Parathyroid adenoma (tissue), 2 donors: ENCODE data around the gene NETO1.

Experiments
- H2AFZ ChIP-seq: fragments of 300-600 bp; sonication (generic); one replicate; pipeline ENCODE4 v1.7.0; 2017; ENCODE audit warnings: antibody characterized with exemption, mild to moderate bottlenecking
- H3K27ac ChIP-seq: fragments of 300-600 bp; sonication (generic); one replicate; pipeline ENCODE4 v1.7.0; 2017
- H3K27me3 ChIP-seq: fragments of 300-600 bp; sonication (generic); one replicate; pipeline ENCODE4 v1.7.0; 2017; ENCODE audit warnings: low read length; ENCODE audit not compliant: control insufficient read depth, insufficient read depth
- H3K36me3 ChIP-seq: fragments of 300-600 bp; sonication (generic); one replicate; pipeline ENCODE4 v1.7.0; 2017; ENCODE audit warnings: low read length; ENCODE audit not compliant: control insufficient read depth, insufficient read depth
- H3K4me1 ChIP-seq: fragments of 300-600 bp; sonication (generic); one replicate; pipeline ENCODE4 v1.7.0; 2017; ENCODE audit warnings: control low read depth
- H3K4me2 ChIP-seq: fragments of 300-600 bp; sonication (generic); one replicate; pipeline ENCODE4 v1.7.0; 2017; ENCODE audit warnings: low read length
- H3K4me3 ChIP-seq: fragments of 300-600 bp; sonication (generic); one replicate; pipeline ENCODE4 v1.7.0; 2017; ENCODE audit warnings: low read depth, low read length
- H3K79me2 ChIP-seq: fragments of 300-600 bp; sonication (generic); one replicate; pipeline ENCODE4 v1.7.0; 2017; ENCODE audit warnings: control low read depth
- H3K9ac ChIP-seq: fragments of 300-600 bp; sonication (generic); one replicate; pipeline ENCODE4 v1.7.0; 2017; ENCODE audit warnings: mild to moderate bottlenecking
- H3K9me3 ChIP-seq: fragments of 300-600 bp; sonication (generic); one replicate; pipeline ENCODE4 v1.7.0; 2017; ENCODE audit warnings: low read length; ENCODE audit not compliant: control insufficient read depth
- CTCF ChIP-seq: fragments of 300-600 bp; sonication (generic); IDR thresholded peaks from one replicate; pipeline ENCODE4 v1.7.0; 2017; ENCODE audit warnings: antibody characterized with exemption, mild to moderate bottlenecking
- donor health status: primary hyperparathyroidism.

Gene NETO1

GRCh38 chr18:72799106-72799505 is 68.7 kb downstream of the NETO1 start:
- Histone ChIP-seq H2AFZ (no peak overlapping the region), H3K4me2 (no peak overlapping the region), H3K27me3 (no peaks in the 10 kb centered on the region), H3K4me3 (no peak overlapping the region), H3K27ac (no peak overlapping the region), H3K9ac (no peak overlapping the region), H3K4me1 (no peaks in the 10 kb centered on the region), H3K9me3 (no peaks in the 10 kb centered on the region), H3K36me3 (no peaks in the 10 kb centered on the region), H3K79me2 (no peaks in the 10 kb centered on the region)
- TF ChIP-seq CTCF: no peak

DNA sequence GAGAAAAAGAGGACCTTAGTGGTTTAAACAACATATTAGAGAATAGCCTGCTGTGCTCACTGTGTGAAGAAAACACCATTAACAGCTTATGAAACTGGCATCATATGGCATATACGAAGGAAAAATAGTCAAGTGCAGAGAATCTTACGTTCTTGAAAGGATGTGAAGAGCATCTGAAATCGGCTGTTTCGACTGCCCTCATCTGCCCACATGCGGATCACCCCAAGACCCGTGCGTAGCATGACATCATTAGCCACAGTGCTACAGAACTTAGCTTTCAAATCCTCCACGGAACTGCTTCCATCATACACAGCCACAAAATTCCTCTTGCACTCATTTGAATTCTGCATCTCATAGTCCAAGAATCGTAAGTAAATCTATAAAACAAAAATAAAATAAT is 84.3 kb downstream of the NETO1 start:
- Histone ChIP-seq H3K79me2 (no peaks in the 10 kb centered on the region), H3K27ac (no peak overlapping the region), H3K9ac (no peak overlapping the region), H3K36me3 (no peaks in the 10 kb centered on the region), H3K9me3 (no peaks in the 10 kb centered on the region), H3K4me2 (no peak overlapping the region), H3K4me1 (no peaks in the 10 kb centered on the region), H3K4me3 (no peak overlapping the region), H3K27me3 (no peaks in the 10 kb centered on the region), H2AFZ (no peak overlapping the region)
- no peak for TF ChIP-seq CTCF

DNA sequence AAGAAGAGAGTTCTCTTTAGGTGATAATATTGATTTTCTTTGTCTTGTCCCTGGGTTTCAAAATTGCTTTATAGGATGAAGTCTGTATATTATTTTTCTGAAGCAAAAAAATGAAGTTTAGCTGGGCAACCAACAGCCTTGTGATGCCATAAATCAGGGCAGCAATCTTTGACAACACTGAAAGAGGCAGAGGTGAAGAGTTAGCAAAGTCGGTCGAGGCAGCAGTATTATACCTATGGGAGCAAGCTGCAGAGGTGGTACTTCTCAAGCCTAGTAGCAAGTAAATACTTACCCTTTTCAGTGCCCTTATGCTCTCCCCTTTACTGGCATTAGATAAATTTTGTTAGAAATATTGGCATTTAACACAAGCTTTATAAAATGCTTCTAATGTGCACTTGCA is 92.9 kb downstream of the NETO1 start:
- H2AFZ ChIP-seq: no peak overlapping the region
- no peaks in the 10 kb centered on the region for H3K4me1 ChIP-seq
- H3K36me3 ChIP-seq: no peaks in the 10 kb centered on the region
- H3K4me3 ChIP-seq: no peak overlapping the region
- TF ChIP-seq CTCF: no peak
- no peaks in the 10 kb centered on the region for H3K27me3 ChIP-seq
- H3K4me2 ChIP-seq: no peak overlapping the region
- no peak overlapping the region for H3K27ac ChIP-seq
- H3K9ac ChIP-seq: no peak overlapping the region
- no peaks in the 10 kb centered on the region for H3K9me3 ChIP-seq
- H3K79me2 ChIP-seq: no peaks in the 10 kb centered on the region

DNA sequence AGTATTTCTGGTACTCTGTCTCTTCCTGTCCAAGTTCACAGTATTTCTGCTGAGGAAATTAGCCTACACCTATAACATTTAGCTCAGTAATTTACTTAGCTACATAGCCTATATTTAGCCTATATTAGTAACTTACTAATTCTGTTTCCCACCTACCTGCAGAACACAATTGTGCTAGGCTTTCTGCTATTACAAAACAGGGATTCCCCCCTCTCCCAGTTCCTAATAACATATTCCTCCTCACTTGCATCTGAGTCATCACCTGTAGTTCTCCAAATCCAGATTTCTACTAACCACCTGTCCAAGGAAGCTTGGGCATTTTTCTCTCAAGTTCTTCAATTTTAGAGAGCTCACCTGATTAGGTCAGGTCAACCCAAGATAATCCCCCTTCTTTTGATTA is 94.9 kb downstream of the NETO1 start:
- Histone ChIP-seq H3K36me3 (no peaks in the 10 kb centered on the region), H3K9ac (no peak overlapping the region), H3K4me2 (no peak overlapping the region), H3K9me3 (no peaks in the 10 kb centered on the region), H3K27ac (no peak overlapping the region), H3K27me3 (no peaks in the 10 kb centered on the region), H3K4me3 (no peak overlapping the region), H2AFZ (no peak overlapping the region), H3K79me2 (no peaks in the 10 kb centered on the region), H3K4me1 (no peaks in the 10 kb centered on the region)
- TF ChIP-seq CTCF: no peak

DNA sequence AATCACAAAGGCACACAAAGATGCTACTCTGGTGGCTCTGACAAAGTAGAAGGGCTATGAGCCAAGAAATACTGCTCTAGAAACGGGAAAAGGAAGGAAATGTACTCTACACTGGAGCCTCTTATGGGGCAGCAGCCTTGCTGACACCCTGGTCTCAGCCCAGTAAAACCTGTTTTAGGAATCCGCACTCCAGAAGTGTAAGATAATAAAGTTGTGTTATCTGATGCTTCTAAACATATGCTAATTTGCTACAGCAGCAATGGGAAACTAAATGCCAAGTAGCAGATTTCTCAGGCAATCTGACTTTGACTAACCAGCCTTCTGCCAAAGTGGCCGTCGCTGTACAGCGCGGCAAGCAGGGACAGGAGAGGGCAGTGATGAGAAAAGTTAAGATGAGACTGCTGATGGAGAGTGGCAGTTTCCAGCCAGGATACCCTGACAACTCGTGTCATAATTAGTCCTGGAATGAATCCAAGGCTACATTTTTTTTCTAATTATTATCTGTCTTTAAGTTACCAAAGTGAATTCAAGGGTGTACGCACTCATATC is 99.0 kb downstream of the NETO1 start:
- no peak overlapping the region for H3K27ac ChIP-seq
- H3K9me3 ChIP-seq: no peaks in the 10 kb centered on the region
- no peak overlapping the region for H3K9ac ChIP-seq
- H3K36me3 ChIP-seq: no peaks in the 10 kb centered on the region
- H3K4me2 ChIP-seq: no peak overlapping the region
- H3K27me3 ChIP-seq: no peaks in the 10 kb centered on the region
- TF ChIP-seq CTCF: no peak
- no peak overlapping the region for H3K4me3 ChIP-seq
- H2AFZ ChIP-seq: no peak overlapping the region
- no peaks in the 10 kb centered on the region for H3K79me2 ChIP-seq
- H3K4me1 ChIP-seq: no peaks in the 10 kb centered on the region
